Keratinocyte (primary cell): ENCODE results near the gene TMEM17. TPM values are rescaled to one million over a fixed set of nuclear protein-coding genes. Genes with fewer than 3 reads are reported as not detected.

Experiments used
- DNase-seq: peaks from one replicate; pipeline ENCODE4 v3.0.0-alpha.2; 2011; ENCODE audit warnings: low read depth, missing footprints, low spot score
- FAIRE-seq: peaks from 2 replicates; lab custom pipeline; 2011; peaks lifted over from hg19 to GRCh38; lab: Jason Lieb, UNC
- H2AFZ ChIP-seq: 2 replicates; pipeline ENCODE4 v1.6.0; 2012; ENCODE audit warnings: low read length, control low read depth, inconsistent platforms; ENCODE audit not compliant: control insufficient read depth
- H3K27ac ChIP-seq: 2 replicates; pipeline ENCODE4 v1.5.1; 2011; ENCODE audit warnings: low read length; ENCODE audit not compliant: control insufficient read depth, insufficient read depth
- H3K27me3 ChIP-seq: 3 replicates; pipeline ENCODE4 v1.6.0; 2011; ENCODE audit warnings: low read length; ENCODE audit not compliant: control insufficient read depth, insufficient read depth; ENCODE audit errors: extremely low read depth
- H3K36me3 ChIP-seq, 2 experiments: 2 replicates in 1 of 2; 3 replicates in 1 of 2; pipeline ENCODE4 v1.5.1; 2011; ENCODE audit warnings: low read length in 2 of 2, mild to moderate bottlenecking in 1 of 2; ENCODE audit not compliant: control insufficient read depth in 2 of 2, insufficient read depth in 2 of 2; ENCODE audit errors: extremely low read depth in 1 of 2
- H3K4me1 ChIP-seq: 3 replicates; pipeline ENCODE4 v1.5.1; 2011; ENCODE audit warnings: low read length; ENCODE audit not compliant: control insufficient read depth, insufficient read depth; ENCODE audit errors: extremely low read depth
- H3K4me2 ChIP-seq: 3 replicates; pipeline ENCODE4 v1.6.0; 2011; ENCODE audit warnings: low read depth, low read length; ENCODE audit not compliant: control insufficient read depth, insufficient read depth; ENCODE audit errors: extremely low read depth
- H3K4me3 ChIP-seq, 3 experiments: fragments of 200-600 bp in 1 of 3; sonication (generic) in 1 of 3; 2 replicates in 2 of 3; 3 replicates in 1 of 3; pipeline ENCODE4 v1.5.1; 2011 to 2016; ENCODE audit warnings: low read length in 3 of 3, mild to moderate bottlenecking in 3 of 3, control low read depth in 2 of 3, inconsistent platforms in 1 of 3, low read depth in 1 of 3, mixed read lengths in 1 of 3, mixed run types in 1 of 3, moderate library complexity in 1 of 3; ENCODE audit not compliant: control insufficient read depth in 2 of 3, insufficient read depth in 2 of 3; ENCODE audit errors: extremely low read depth in 1 of 3
- H3K79me2 ChIP-seq: 2 replicates; pipeline ENCODE4 v1.6.0; 2012; ENCODE audit warnings: low read length; ENCODE audit not compliant: control insufficient read depth, insufficient read depth
- H3K9ac ChIP-seq: 3 replicates; pipeline ENCODE4 v1.6.0; 2011; ENCODE audit warnings: low read length; ENCODE audit not compliant: control insufficient read depth, insufficient read depth; ENCODE audit errors: extremely low read depth
- H3K9me1 ChIP-seq: 3 replicates; pipeline ENCODE4 v1.6.0; 2011; ENCODE audit warnings: low read length; ENCODE audit not compliant: control insufficient read depth, insufficient read depth; ENCODE audit errors: extremely low read depth
- H3K9me3 ChIP-seq: 2 replicates; pipeline ENCODE4 v1.5.1; 2012; ENCODE audit warnings: low read depth, low read length; ENCODE audit not compliant: control insufficient read depth
- H4K20me1 ChIP-seq: 3 replicates; pipeline ENCODE4 v1.6.0; 2011; ENCODE audit warnings: low read length; ENCODE audit not compliant: control insufficient read depth, insufficient read depth; ENCODE audit errors: extremely low read depth
- EZH2 ChIP-seq: IDR thresholded peaks from one replicate; pipeline ENCODE4 v1.6.1; 2012; ENCODE audit warnings: inconsistent platforms, mild to moderate bottlenecking, low read length, moderate library complexity
- dilution Hi-C: fragments of 300-500 bp; cut with MboI; formaldehyde crosslinking; loops from one replicate; pipeline ENCODE4 v1.7.0; 2020; ENCODE audit warnings: low sequenced_read_pairs; ENCODE audit not compliant: extremely low pct_ligation_motif_present
- polyA plus RNA-seq, 5 experiments: library from polyadenylated mRNA; depleted of rRNA in 3 of 5; stranded (reverse) in 3 of 5; stranded (forward) in 1 of 5; unstranded in 1 of 5; fragments of >200 nt; gene quantifications; 1 replicate in 1 of 5; 2 replicates in 3 of 5; 3 replicates in 1 of 5; pipeline versions ENCODE4 v1.2.1 to v1.2.3, GENCODE V29; 2011 to 2012; ENCODE audit warnings: missing spikeins in 2 of 5, low read depth in 1 of 5, low replicate concordance in 1 of 5
- TF ChIP-seq, protein P1 (sequence below), 3 experiments: IDR thresholded peaks in 1 of 3; conservative IDR thresholded peaks in 1 of 3; optimal IDR thresholded peaks in 1 of 3; 2 replicates in 2 of 3; 3 replicates in 1 of 3; pipeline versions ENCODE3 to v1.5.1; 2011; ENCODE audit warnings: low read length in 3 of 3, mild to moderate bottlenecking in 3 of 3, moderate library complexity in 2 of 3, control low read depth in 1 of 3, inconsistent platforms in 1 of 3; ENCODE audit not compliant: insufficient read depth in 2 of 3; ENCODE audit errors: extremely low read depth in 1 of 3

The TMEM17 gene
- polyA plus RNA-seq, 1 donor (not counting 4 experiments of a cell fraction or from before 2014, with no cell fraction given): 5.1 TPM

- Histone ChIP-seq H3K79me2 (no peaks in the 10 kb centered on the region), H3K27me3 (no peaks in the 10 kb centered on the region), H3K4me2 (no peak overlapping the region), H3K9me1 (no peaks in the 10 kb centered on the region), H2AFZ (peak overlapping the region; percentile 94), H3K27ac (no peak overlapping the region), H3K4me3 (no peak overlapping the region), H4K20me1 (no peaks in the 10 kb centered on the region), H3K36me3 (no peaks in the 10 kb centered on the region), H3K9me3 (no peaks in the 10 kb centered on the region), H3K4me1 (peaks cover 21% of the 10 kb centered on the region), H3K9ac (no peak overlapping the region)
- no peak for TF ChIP-seq EZH2
- TF ChIP-seq, protein P1, sequence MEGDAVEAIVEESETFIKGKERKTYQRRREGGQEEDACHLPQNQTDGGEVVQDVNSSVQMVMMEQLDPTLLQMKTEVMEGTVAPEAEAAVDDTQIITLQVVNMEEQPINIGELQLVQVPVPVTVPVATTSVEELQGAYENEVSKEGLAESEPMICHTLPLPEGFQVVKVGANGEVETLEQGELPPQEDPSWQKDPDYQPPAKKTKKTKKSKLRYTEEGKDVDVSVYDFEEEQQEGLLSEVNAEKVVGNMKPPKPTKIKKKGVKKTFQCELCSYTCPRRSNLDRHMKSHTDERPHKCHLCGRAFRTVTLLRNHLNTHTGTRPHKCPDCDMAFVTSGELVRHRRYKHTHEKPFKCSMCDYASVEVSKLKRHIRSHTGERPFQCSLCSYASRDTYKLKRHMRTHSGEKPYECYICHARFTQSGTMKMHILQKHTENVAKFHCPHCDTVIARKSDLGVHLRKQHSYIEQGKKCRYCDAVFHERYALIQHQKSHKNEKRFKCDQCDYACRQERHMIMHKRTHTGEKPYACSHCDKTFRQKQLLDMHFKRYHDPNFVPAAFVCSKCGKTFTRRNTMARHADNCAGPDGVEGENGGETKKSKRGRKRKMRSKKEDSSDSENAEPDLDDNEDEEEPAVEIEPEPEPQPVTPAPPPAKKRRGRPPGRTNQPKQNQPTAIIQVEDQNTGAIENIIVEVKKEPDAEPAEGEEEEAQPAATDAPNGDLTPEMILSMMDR (optimal IDR thresholded peaks at IDR 0.05 in 1 of 3, IDR thresholded peaks at IDR 0.05 in 1 of 3, conservative IDR thresholded peaks at IDR 0.05 in 1 of 3; ENCODE audit: extremely low read depth in 1 of 3, insufficient read depth in 2 of 3, low read length in 3 of 3): no peak
- dilution Hi-C loops: no loop called here
- FAIRE-seq (no peak), DNase-seq (no peak)
Measured at GRCh38 chr2:62477573-62477972, 28.4 kb downstream of the TMEM17 start.

GRCh38 chr2:62475172-62476011 is 30.6 kb downstream of the TMEM17 start:
- dilution Hi-C loops: no loop called here
- no peaks in the 10 kb centered on the region for H3K9me1 ChIP-seq
- H3K27me3 ChIP-seq: no peaks in the 10 kb centered on the region
- peak overlapping the region; percentile 16 for H3K9ac ChIP-seq
- H3K36me3 ChIP-seq: no peaks in the 10 kb centered on the region
- peak overlapping the region in 2 of 3 experiments; percentile 22 to 26 for H3K4me3 ChIP-seq
- H4K20me1 ChIP-seq: no peaks in the 10 kb centered on the region
- TF ChIP-seq, protein P1 (optimal IDR thresholded peaks at IDR 0.05 in 1 of 3, IDR thresholded peaks at IDR 0.05 in 1 of 3, conservative IDR thresholded peaks at IDR 0.05 in 1 of 3; ENCODE audit: extremely low read depth in 1 of 3, insufficient read depth in 2 of 3, low read length in 3 of 3): no peak
- TF ChIP-seq EZH2: no peak
- H3K27ac ChIP-seq: no peak overlapping the region
- H3K4me1 ChIP-seq: peaks cover 21% of the 10 kb centered on the region
- peak overlapping the region; percentile 79 for H2AFZ ChIP-seq
- no peak for DNase-seq
- H3K9me3 ChIP-seq: no peaks in the 10 kb centered on the region
- peak overlapping the region; percentile 66 for H3K4me2 ChIP-seq
- H3K79me2 ChIP-seq: no peaks in the 10 kb centered on the region
- no peak for FAIRE-seq
